ENCODE measurements around the gene SPEF2.

Gene SPEF2, protein sequence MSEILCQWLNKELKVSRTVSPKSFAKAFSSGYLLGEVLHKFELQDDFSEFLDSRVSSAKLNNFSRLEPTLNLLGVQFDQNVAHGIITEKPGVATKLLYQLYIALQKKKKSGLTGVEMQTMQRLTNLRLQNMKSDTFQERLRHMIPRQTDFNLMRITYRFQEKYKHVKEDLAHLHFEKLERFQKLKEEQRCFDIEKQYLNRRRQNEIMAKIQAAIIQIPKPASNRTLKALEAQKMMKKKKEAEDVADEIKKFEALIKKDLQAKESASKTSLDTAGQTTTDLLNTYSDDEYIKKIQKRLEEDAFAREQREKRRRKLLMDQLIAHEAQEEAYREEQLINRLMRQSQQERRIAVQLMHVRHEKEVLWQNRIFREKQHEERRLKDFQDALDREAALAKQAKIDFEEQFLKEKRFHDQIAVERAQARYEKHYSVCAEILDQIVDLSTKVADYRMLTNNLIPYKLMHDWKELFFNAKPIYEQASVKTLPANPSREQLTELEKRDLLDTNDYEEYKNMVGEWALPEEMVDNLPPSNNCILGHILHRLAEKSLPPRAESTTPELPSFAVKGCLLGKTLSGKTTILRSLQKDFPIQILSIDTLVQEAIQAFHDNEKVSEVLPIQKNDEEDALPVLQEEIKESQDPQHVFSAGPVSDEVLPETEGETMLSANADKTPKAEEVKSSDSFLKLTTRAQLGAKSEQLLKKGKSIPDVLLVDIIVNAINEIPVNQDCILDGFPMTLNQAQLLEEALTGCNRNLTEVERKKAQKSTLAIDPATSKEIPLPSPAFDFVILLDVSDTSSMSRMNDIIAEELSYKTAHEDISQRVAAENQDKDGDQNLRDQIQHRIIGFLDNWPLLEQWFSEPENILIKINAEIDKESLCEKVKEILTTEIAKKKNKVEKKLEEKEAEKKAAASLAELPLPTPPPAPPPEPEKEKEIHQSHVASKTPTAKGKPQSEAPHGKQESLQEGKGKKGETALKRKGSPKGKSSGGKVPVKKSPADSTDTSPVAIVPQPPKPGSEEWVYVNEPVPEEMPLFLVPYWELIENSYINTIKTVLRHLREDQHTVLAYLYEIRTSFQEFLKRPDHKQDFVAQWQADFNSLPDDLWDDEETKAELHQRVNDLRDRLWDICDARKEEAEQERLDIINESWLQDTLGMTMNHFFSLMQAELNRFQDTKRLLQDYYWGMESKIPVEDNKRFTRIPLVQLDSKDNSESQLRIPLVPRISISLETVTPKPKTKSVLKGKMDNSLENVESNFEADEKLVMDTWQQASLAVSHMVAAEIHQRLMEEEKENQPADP (N-terminal part only)

DNA sequence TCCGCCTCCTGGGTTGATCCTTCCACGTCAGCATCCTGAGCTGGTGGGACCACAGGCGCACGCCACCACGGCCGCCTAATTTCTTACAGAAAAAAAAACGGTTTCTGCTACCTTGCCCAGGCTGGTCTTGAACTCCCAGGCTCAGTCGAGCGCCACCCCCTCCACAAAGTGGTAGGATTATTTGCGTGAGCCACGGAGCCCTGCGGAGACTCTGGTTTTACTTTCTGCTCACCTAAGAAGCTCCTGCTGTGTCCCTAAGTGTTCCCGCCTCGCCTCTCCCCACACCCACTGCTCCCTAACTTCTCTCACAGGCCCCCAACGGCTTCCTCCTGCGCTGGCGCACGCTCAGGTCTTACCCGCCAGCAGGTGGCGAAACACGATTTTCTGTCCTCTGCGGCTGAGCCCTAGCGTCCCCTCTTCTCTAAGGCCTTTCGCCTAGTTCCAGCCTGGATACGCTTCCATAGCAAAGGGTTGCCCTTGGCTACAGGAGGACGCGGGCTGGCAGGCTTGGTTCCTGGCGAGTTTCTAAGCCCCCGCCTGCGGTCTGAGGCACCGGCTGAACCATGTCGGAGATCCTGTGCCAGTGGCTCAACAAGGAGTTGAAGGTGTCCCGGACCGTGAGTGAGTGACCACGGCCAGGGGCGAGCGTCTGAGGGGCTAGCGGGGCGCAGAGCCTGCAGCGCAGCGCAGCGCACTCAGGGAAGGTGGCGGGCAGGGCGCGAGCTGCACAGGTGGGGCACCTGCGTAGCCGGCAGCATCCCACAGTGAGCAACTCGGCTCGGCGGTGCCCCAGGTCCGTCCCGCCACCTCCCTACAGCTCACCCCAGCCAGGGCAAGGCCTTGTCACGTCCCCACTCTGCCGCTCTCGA, at the start of gene SPEF2:
Gene SPEF2 (plus strand): TSS at position 429 of the 869 bp plus-strand sequence. CDS start 135 bp downstream, at position 564.
- in situ Hi-C loops (cut with MboI; ENCODE audit: low sequenced_read_pairs), result loop anchor here (25.0 kb wide), 1 partner anchor 530 kb away; no protein-coding TSS in a partner anchor

DNA sequence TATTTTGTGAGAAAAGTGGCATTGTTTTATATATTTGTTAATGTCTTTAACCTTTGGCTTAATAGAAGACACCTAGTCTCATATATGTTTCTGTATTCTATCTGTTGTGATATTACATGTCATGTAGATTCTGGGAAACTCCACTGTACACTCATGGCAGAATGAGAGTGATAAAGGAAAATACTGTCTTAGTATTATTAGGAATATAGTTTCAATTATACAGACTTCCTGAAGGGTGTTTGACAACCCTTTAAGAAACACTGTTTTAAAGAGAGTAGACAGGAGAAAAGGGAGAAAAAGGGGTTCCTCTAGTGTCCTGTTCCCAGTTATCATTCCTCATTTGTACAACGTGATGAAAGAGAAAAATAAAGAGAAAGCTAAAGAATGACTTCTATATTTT, 42.1 kb upstream of the SPEF2 start:
- in situ Hi-C loops (cut with MboI; ENCODE audit: low sequenced_read_pairs), result no loop called here

DNA sequence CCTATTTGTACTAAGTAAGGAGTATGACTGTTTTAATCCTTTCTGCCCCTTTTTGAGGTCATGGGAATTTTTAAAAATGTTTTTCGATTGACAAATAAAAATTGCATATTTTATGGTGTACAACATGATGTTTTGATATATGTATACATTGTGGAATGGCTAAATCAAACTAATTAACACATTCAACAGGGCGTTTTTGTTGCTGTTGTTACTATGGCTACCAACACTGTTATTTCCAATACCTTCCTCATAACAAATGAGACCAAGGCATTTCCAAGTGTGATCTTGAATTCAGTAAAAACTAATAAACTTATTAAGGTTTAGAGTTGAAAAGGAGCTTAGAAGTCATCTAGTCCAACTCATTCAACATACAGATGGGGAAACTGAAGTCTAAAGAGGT, 30.2 kb upstream of the SPEF2 start:
- in situ Hi-C loops (cut with MboI; ENCODE audit: low sequenced_read_pairs), result no loop called here

DNA sequence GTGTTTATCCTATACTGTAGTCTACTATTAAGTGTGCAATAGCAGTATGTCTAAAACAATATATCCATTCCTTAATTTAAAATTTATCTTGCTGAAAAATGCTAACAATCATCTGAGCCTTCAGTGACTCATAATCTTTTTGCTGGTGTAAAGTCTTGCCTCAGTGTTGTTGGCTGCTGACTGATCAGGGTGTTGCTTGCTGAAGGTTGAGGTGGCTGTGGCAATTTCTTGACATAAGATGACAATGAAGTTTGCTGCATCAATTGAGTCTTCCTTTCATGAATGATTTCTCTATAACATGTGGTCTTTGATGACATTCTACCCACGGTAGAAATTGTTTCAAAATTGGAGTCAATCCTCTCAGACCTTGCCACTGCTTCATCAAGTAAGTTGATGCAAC, 24.3 kb upstream of the SPEF2 start:
- in situ Hi-C loops (cut with MboI; ENCODE audit: low sequenced_read_pairs), result no loop called here

DNA sequence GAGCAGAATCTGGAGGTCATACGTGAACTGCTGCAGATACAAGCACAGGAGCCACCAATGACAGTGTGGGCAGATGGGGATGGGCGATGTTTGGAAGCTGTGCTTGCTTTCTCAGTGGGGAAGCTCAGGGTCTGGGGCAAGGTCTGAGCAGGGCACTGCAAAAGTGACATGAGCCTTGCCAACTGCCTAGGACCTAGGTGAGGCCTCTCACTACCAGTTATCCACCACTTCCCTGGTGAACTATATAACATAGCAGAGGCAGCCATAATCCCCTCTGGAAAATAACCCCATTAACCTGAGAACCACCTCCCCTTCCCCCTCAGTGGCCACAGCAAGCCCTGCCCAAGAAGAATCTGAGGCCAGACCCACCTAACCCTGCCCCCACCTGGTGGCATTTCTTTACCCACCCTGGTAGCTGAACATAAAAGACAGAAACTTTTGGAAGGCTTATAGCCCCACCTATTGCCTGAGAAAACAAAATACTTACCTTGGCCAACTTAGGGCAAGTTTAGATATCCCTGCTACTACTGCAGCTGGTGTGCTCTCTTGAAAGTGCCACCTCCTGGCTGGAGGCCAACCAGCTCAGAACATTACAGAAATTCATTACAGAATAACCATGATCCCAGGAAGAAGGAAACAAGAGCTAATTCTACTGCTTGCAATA, 18.8 kb upstream of the SPEF2 start:
- in situ Hi-C loops (cut with MboI; ENCODE audit: low sequenced_read_pairs), result no loop called here

DNA sequence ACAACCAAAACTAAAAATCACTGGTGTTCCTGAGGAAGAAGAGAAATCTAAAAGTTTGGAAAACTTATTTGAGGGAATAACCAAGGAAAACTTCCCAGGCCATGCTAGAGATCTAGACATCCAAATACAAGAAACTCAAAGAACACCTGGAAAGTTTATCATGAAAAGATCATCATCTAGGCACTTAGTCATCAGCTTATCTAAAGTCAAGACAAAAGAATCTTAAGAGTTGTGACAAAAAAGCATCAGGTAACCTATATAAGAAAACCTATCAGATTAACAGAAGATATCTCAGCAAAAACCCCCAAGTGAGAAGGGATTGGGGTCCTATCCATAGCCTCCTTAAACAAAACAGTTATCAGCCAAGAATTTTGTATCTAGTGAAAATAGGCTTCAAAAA, 17.1 kb upstream of the SPEF2 start:
- in situ Hi-C loops (cut with MboI; ENCODE audit: low sequenced_read_pairs), result loop anchor here (25.0 kb wide), 1 partner anchor 513 kb away; no protein-coding TSS in a partner anchor

DNA sequence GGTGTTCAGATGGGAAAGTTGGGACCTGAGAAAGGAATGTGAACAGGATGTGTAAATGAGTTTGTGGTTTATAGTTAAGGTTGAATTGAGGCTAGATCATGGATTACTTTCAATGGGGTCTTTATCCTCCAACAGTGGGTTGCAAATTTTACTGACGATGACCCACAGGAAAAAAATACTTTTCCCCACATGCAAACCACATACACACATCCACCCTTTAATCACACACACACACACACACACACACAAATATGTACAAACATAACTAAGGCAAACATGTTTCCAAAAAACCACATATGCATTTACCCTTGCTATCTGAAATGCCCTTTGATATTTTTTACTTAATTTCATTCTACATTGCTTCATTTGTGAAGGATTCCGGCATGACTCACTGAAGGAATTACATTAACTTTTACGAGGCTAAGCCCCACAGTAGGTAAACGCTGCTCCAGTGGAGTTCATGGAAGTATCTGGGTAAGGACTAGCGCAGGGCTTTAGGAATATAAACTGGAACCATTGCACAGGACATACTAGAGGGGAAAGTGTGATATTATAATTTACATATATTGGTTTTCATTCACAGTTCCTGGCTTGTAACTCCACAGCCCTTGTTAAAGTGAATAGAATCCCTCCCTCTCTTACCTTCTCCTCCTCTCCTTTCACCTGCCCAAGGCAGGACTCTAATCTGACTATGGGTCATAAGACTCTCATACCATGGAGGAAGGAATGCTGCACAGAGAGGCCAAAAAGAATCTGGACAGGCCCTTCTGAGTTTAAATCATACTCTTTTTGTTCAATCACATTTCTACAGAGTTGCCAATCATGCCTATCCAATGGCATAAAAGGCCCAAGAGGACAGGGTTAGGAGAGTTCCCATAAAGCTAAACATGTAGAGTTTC, 8.5 kb upstream of the SPEF2 start:
- in situ Hi-C loops (cut with MboI; ENCODE audit: low sequenced_read_pairs), result loop anchor here (25.0 kb wide), 1 partner anchor 522 kb away; no protein-coding TSS in a partner anchor

DNA sequence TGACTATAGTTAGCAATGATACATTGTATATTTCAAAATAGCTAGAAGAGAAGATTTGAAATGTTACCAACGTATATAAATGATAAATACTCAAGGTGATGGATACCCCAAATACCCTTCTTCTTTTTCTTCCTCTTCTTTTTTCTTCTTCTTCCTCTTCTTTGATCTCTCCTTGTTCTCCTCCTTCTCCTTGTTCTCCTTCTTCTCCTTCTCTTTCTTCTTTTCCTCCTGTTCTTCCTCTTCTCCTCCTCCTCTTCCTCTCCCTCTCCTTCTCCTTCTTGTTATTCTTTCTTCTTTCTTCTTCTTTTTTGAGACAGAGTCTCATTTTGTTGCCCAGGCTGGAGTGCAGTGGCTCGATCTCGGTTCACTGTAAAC, 616 bp upstream of the SPEF2 start:
- in situ Hi-C loops (cut with MboI; ENCODE audit: low sequenced_read_pairs), result loop anchor here (25.0 kb wide), 1 partner anchor 530 kb away; no protein-coding TSS in a partner anchor

DNA sequence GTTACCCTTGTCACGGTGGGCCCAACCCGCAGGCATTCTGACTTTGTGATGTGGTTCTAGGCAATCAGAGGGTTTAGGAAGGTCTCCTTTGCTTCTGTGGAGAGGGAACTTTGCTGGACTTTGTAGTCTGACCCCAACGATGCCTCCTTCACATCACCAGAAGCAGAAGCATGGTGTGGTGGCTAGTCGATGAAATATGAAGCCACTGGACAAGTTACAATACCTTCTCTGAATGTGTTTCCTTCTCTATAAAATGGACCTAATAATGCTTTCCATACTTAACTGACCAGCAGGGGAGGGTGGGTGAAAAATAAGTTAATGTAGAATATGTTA, 607 bp downstream of the SPEF2 start:
- in situ Hi-C loops (cut with MboI; ENCODE audit: low sequenced_read_pairs), result loop anchor here (25.0 kb wide), 1 partner anchor 531 kb away; no protein-coding TSS in a partner anchor

DNA sequence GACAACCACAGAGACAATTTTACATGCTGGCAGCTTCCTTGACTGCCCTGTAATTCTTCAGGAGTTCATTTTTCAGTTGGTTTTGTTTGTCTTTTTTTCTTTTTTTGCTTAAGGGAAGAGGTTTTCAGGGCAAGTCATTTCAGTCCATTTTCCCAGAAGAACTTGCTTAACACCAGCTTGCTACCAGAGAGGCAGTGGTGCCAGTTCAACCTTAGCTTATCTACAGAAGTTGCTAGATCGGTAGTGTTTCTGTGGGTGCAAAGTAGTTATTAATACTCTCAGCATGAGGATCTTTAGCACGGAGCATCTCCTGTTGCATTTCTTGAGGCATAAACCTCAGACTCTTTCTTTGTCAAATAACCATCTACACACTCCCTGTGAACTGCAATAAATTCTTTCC, 1.1 kb downstream of the SPEF2 start:
- in situ Hi-C loops (cut with MboI; ENCODE audit: low sequenced_read_pairs), result loop anchor here (25.0 kb wide), 1 partner anchor 531 kb away; no protein-coding TSS in a partner anchor

DNA sequence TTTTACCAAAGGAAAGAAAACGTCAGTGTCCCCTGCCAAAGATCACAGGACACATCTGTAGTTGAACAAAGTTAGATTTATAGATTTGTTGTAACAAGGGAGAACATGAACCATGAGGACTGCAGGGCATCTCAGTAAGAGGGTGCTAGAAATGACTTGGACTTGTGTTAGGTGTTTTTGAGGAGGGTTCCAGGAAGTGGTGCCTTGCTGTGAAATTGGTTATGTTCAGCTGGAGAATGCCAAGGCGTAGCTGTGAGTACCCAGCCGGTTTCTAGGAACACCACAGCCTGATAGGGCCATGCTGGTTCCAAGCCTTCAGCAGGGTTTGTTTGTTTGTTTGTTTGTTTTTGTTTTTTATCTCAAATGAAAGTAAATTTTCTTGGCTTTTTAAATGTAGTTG, 5.3 kb downstream of the SPEF2 start:
- in situ Hi-C loops (cut with MboI; ENCODE audit: low sequenced_read_pairs), result loop anchor here (25.0 kb wide), 1 partner anchor 536 kb away; no protein-coding TSS in a partner anchor

DNA sequence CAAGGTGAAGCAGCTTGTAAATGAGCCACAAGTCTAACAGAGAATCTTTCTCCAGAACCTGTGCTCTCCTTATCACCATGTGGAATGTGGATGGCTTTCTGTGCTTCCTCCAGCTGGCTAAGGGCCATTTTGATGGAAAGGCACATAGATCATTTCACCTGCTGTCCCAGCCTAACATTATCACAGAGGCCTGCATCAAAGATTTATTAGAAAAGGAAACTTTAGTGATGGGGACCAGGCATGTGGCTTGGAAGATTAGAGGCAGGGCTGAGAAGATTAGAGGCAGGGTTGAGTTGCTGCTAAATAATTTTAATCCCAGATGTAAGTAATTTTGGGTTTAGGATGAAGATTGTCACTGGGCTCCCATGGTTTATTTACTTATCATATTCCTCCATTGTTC, 6.3 kb downstream of the SPEF2 start:
- in situ Hi-C loops (cut with MboI; ENCODE audit: low sequenced_read_pairs), result loop anchor here (25.0 kb wide), 1 partner anchor 537 kb away; no protein-coding TSS in a partner anchor

DNA sequence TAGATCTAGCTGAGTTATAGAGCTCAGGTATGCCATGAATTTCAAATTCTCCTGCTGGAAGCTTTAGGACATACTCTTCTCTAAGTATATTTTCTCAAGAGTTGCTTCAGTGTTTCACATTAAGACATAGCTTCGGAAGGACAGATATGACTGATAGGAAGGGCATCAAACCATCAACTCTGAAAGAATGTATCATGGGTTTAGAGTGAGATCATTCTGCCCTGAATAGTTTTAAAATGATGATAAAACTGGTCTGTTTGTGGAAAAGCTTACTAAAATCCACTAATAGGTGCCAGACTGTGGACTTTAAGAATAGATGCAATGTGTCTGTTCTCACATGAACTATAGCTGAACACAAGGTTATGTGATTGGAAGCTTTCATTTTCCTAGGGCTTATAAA, 8.4 kb downstream of the SPEF2 start:
- in situ Hi-C loops (cut with MboI; ENCODE audit: low sequenced_read_pairs), result loop anchor here (25.0 kb wide), 1 partner anchor 311 kb away; the partner anchor contains the start of gene CAPSL

DNA sequence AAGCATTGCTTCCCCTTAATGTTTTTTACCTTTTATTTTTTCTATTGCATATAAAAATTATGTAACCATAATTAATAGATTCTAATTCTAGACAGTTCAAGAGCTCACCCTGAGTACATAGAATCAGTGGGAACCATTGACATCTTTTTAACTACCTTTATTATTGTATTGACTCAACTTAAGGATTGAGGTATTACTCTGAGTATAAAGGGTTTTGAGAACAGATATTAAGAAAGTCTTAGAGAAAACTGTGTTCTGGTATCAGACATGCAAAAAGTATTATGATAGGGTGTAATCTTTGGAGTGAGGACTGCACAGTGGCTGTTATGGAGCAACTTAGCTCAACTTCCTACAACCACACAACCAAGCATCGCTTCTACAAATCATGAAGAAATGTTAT, 8.9 kb downstream of the SPEF2 start:
- in situ Hi-C loops (cut with MboI; ENCODE audit: low sequenced_read_pairs), result loop anchor here (25.0 kb wide), 1 partner anchor 311 kb away; the partner anchor contains the start of gene CAPSL

DNA sequence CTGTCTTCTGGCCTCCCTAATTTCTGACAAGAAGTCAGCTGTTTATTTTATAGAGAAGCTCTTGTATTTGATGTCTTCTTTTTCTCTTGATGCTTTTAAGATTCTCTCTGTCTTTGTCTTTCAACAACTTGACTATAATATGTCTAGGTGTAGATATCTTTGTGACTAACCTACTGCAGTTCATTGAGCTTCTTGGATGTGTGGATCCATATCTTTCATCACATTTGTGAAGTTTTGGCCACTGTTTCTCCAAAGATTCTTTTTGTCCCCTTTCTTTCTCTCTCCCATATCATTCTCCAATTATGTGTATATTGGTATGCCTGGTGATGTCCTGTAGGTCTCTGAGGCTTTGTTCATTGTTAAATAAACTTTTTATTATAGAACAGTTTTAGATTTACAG, 16.7 kb downstream of the SPEF2 start:
- in situ Hi-C loops (cut with MboI; ENCODE audit: low sequenced_read_pairs), result loop anchor here (25.0 kb wide), 1 partner anchor 303 kb away; the partner anchor contains the start of gene CAPSL

DNA sequence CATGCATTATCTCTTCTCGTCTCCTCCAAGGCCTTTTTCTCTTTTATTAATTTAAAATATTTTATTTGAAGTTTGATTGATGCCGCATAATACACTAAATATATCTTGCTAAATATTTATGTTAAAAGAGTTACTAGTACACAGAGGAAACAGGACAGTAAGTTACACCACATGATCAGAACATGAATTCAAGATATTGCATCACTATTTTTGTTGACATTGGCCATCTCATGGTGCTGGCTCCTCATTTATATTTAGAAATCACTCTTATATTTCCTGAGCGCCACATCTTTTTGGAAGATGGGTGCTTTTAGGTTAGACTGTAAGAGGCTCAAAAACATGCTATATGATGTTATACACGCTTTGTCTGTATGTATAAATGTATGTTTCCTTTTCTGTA, 23.0 kb downstream of the SPEF2 start:
- in situ Hi-C loops (cut with MboI; ENCODE audit: low sequenced_read_pairs), result loop anchor here (25.0 kb wide), 1 partner anchor 297 kb away; the partner anchor contains the start of gene CAPSL

DNA sequence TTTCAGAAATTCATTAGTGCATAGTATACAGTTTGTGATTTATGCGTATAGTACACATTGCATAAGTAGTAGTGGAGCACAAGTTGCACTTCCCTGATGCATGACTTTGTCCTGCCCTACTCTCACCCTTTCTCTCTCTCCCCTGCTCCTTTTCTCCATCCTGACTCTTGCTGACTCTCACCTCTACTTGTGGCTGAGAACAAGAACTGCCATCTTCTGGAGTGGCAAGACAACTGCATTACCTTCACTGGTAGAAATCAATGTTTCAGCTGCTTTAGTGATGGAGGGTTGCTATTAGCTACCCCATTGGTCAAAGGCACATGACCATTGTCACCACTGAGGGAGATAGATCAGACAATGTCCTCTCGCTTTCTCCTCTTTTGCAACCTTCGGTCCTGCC, 26.9 kb downstream of the SPEF2 start:
- in situ Hi-C loops (cut with MboI; ENCODE audit: low sequenced_read_pairs), result loop anchor here (25.0 kb wide), 1 partner anchor 293 kb away; the partner anchor contains the start of gene CAPSL

DNA sequence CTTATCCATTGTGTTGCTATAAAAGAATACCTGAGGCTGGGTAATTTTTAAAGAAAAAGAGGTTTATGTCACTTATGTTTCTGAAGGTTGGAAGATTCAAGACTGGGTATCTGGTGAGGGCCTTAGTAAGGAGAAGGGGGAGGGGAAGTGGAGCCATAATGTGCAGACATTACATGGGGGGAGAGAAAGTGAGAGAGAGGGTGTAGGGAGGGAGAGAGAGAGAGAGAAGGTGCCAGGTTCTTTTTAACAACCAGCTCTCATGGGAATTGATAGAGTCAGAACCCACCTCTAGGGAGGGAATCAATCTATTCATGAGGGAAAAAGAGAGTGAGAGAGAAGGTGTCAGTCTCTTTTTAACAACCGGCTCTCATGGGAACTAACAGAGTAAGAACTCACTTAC, 29.5 kb downstream of the SPEF2 start:
- in situ Hi-C loops (cut with MboI; ENCODE audit: low sequenced_read_pairs), result loop anchor here (25.0 kb wide), 1 partner anchor 290 kb away; the partner anchor contains the start of gene CAPSL
